Body of pancreas (tissue), 4 donors: ENCODE results near the gene TTC7B. TPM values are rescaled to one million over a fixed set of nuclear protein-coding genes. Genes with fewer than 3 reads are reported as not detected.

Experiments used
- ATAC-seq: fragments of 150-250 bp; one replicate; pipeline ENCODE4 v1.9.1; 2016
- DNase-seq, 4 donors: peaks; one replicate each; pipeline ENCODE4 v3.0.0-alpha.2; 2019
- H3K27ac ChIP-seq, 4 donors: fragments of 200-600 bp; sonication (generic); 1 replicate in 3 of 4; 2 replicates in 1 of 4; pipeline versions ENCODE4 v1.5.1 to v1.6.1; 2016 to 2019; ENCODE audit warnings: mild to moderate bottlenecking in 1 of 4, mixed read lengths in 1 of 4, moderate library complexity in 1 of 4
- H3K27me3 ChIP-seq, 2 donors: fragments of 200-600 bp; sonication (generic); one replicate each; pipeline ENCODE4 v1.6.0; 2016; ENCODE audit warnings: mild to moderate bottlenecking in 1 of 2
- H3K36me3 ChIP-seq, 2 donors: fragments of 200-600 bp; sonication (generic); replicated peaks in 1 of 2; 2 replicates each; pipeline ENCODE4 v1.5.1; 2016; ENCODE audit warnings: low read depth in 2 of 2; ENCODE audit not compliant: insufficient read depth in 1 of 2
- H3K4me1 ChIP-seq: fragments of 200-600 bp; sonication (generic); one replicate; pipeline ENCODE4 v1.6.0; 2016
- H3K4me3 ChIP-seq, 2 donors: fragments of 200-600 bp; sonication (generic); 1 replicate in 1 of 2; 2 replicates in 1 of 2; pipeline ENCODE4 v1.5.1; 2016 to 2019
- H3K9me3 ChIP-seq, 3 donors: fragments of 200-600 bp; sonication (generic); 1 replicate in 2 of 3; 2 replicates in 1 of 3; pipeline ENCODE4 v1.5.1; 2016
- CTCF ChIP-seq, 7 experiments: fragments of 450-650 bp in 4 of 7; fragments of 200-600 bp in 3 of 7; sonication (generic) in 3 of 7; IDR thresholded peaks; one replicate each; pipeline ENCODE4 v1.5.1; 2016 to 2019; ENCODE audit warnings: antibody characterized with exemption in 7 of 7
- POLR2A ChIP-seq, 3 donors: fragments of 450-650 bp; IDR thresholded peaks; one replicate each; pipeline ENCODE4 v1.6.1; 2016; ENCODE audit warnings: antibody characterized with exemption in 3 of 3, mild to moderate bottlenecking in 2 of 3
- WGBS, 2 donors: methylation state at CpG; one replicate each; pipeline ENCODE4 v1.1.5; 2017; 5-methylcytosine and 5-hydroxymethylcytosine counted together
- intact Hi-C: fragments of 100-400 bp; cut with DNase I; formaldehyde crosslinking; loops from one replicate; pipeline ENCODE4 v1.15.1; 2023
- total RNA-seq, 2 donors: library from RNA; depleted of rRNA; stranded (reverse); fragments of >200 nt; gene quantifications; one replicate each; pipeline ENCODE4 v1.1.0, GENCODE V29; 2016

Gene TTC7B
- total RNA-seq, 2 donors from 2014 or later, result 15.3 to 44.2 TPM

GRCh38 chr14:90853116-90853515 is 36.9 kb upstream of the TTC7B start:
- DNase-seq, result no peak
- Histone ChIP-seq H3K4me3 (no peak overlapping the region), H3K27ac (no peak overlapping the region), H3K36me3 (no peaks in the 10 kb centered on the region), H3K9me3 (no peaks in the 10 kb centered on the region), H3K4me1 (no peaks in the 10 kb centered on the region), H3K27me3 (no peaks in the 10 kb centered on the region)
- intact Hi-C loops, result no loop called here
- no peak for ATAC-seq
- no peak for TF ChIP-seq CTCF (IDR thresholded peaks at IDR 0.05)
- no peak for TF ChIP-seq POLR2A (IDR thresholded peaks at IDR 0.05)

GRCh38 chr14:90851327-90852036 is 35.3 kb upstream of the TTC7B start:
- Histone ChIP-seq H3K27ac (no peak overlapping the region), H3K36me3 (no peaks in the 10 kb centered on the region), H3K4me3 (no peak overlapping the region), H3K4me1 (no peaks in the 10 kb centered on the region), H3K9me3 (no peaks in the 10 kb centered on the region), H3K27me3 (no peaks in the 10 kb centered on the region)
- DNase-seq (no peak), ATAC-seq (no peak)
- WGBS, 2 donors, result 69 to 70% methylated on average over 5 of the region's 5 CpGs
- intact Hi-C loops, result no loop called here
- no peak for TF ChIP-seq POLR2A (IDR thresholded peaks at IDR 0.05)
- TF ChIP-seq CTCF (IDR thresholded peaks at IDR 0.05), result no peak

- DNase-seq (peak in 3 of 4 donors; percentile 15 to 35 (median 32)), ATAC-seq (peak; percentile 85)
- H3K27me3 ChIP-seq, result no peaks in the 10 kb centered on the region
- no peaks in the 10 kb centered on the region for H3K4me1 ChIP-seq
- H3K27ac ChIP-seq, result no peak overlapping the region
- TF ChIP-seq CTCF (IDR thresholded peaks at IDR 0.05), result no peak
- no peak for TF ChIP-seq POLR2A (IDR thresholded peaks at IDR 0.05)
- H3K36me3 ChIP-seq, result no peaks in the 10 kb centered on the region
- no peak overlapping the region for H3K4me3 ChIP-seq
- H3K9me3 ChIP-seq, result no peaks in the 10 kb centered on the region
- intact Hi-C loops, result no loop called here
- WGBS, 2 donors, result 62 to 71% methylated on average over 3 of the region's 3 CpGs
Observed at GRCh38 chr14:90850487-90850886, 34.3 kb upstream of the TTC7B start.

GRCh38 chr14:90849787-90850444 is 33.7 kb upstream of the TTC7B start:
- H3K4me1 ChIP-seq, result no peaks in the 10 kb centered on the region
- H3K4me3 ChIP-seq, result no peak overlapping the region
- ATAC-seq, result no peak
- TF ChIP-seq CTCF (IDR thresholded peaks at IDR 0.05) (no peak), POLR2A (IDR thresholded peaks at IDR 0.05) (no peak)
- WGBS, 2 donors, result 76 to 79% methylated on average over 7 of the region's 7 CpGs
- no peak for DNase-seq
- intact Hi-C loops, result no loop called here
- H3K9me3 ChIP-seq, result no peaks in the 10 kb centered on the region
- H3K36me3 ChIP-seq, result no peaks in the 10 kb centered on the region
- no peak overlapping the region for H3K27ac ChIP-seq
- no peaks in the 10 kb centered on the region for H3K27me3 ChIP-seq
